ENCODE measurements around the gene BMP5. TPM values are rescaled to one million over a fixed set of nuclear protein-coding genes. Genes with fewer than 3 reads are reported as not detected.
A peak's percentile ranks its signal among the peaks of the same experiment; 100 is the strongest.

Gene BMP5
- total RNA-seq, 1 experiment from 2014 or later, result not detected

- in situ Hi-C loops (cut with HindIII; ENCODE audit: low pct_unique_long_range_greater_than_20kb, low sequenced_read_pairs), result no loop called here
- DNase-seq (ENCODE audit: low read depth), result peak; percentile 1
Observed at GRCh38 chr6:55826941-55827340, 48.4 kb downstream of the BMP5 start.

GRCh38 chr6:55825402-55826051 lies 49.9 kb downstream of the BMP5 start:
- DNase-seq (ENCODE audit: low read depth), result peak; percentile 80
- in situ Hi-C loops (cut with HindIII; ENCODE audit: low pct_unique_long_range_greater_than_20kb, low sequenced_read_pairs), result no loop called here

- in situ Hi-C loops (cut with HindIII; ENCODE audit: low pct_unique_long_range_greater_than_20kb, low sequenced_read_pairs), result no loop called here
- no peak for DNase-seq (ENCODE audit: low read depth)
Observed at GRCh38 chr6:55822815-55823214, 52.6 kb downstream of the BMP5 start.

GRCh38 chr6:55822005-55822404 lies 53.4 kb downstream of the BMP5 start:
- no peak for DNase-seq (ENCODE audit: low read depth)
- in situ Hi-C loops (cut with HindIII; ENCODE audit: low pct_unique_long_range_greater_than_20kb, low sequenced_read_pairs), result no loop called here

- no peak for DNase-seq (ENCODE audit: low read depth)
- in situ Hi-C loops (cut with HindIII; ENCODE audit: low pct_unique_long_range_greater_than_20kb, low sequenced_read_pairs), result no loop called here
Observed at GRCh38 chr6:55820696-55821095, 54.7 kb downstream of the BMP5 start.

GRCh38 chr6:55819811-55820210 lies 55.6 kb downstream of the BMP5 start:
- in situ Hi-C loops (cut with HindIII; ENCODE audit: low pct_unique_long_range_greater_than_20kb, low sequenced_read_pairs), result no loop called here

GRCh38 chr6:55818482-55818881 lies 56.9 kb downstream of the BMP5 start:
- in situ Hi-C loops (cut with HindIII; ENCODE audit: low pct_unique_long_range_greater_than_20kb, low sequenced_read_pairs), result no loop called here
- DNase-seq (ENCODE audit: low read depth), result no peak

More at GRCh38 chr6:55819811-55820210, 55.6 kb downstream of the BMP5 start:
- no peak for DNase-seq (ENCODE audit: low read depth)

GRCh38 chr6:55812509-55812908 lies 62.9 kb downstream of the BMP5 start:
- in situ Hi-C loops (cut with HindIII; ENCODE audit: low pct_unique_long_range_greater_than_20kb, low sequenced_read_pairs), result no loop called here
- DNase-seq (ENCODE audit: low read depth), result no peak

GRCh38 chr6:55811074-55811473 lies 64.3 kb downstream of the BMP5 start:
- DNase-seq (ENCODE audit: low read depth), result no peak
- in situ Hi-C loops (cut with HindIII; ENCODE audit: low pct_unique_long_range_greater_than_20kb, low sequenced_read_pairs), result no loop called here

GRCh38 chr6:55802259-55802658 lies 73.1 kb downstream of the BMP5 start:
- DNase-seq (ENCODE audit: low read depth), result no peak
- in situ Hi-C loops (cut with HindIII; ENCODE audit: low pct_unique_long_range_greater_than_20kb, low sequenced_read_pairs), result no loop called here

- DNase-seq (ENCODE audit: low read depth), result no peak
- in situ Hi-C loops (cut with HindIII; ENCODE audit: low pct_unique_long_range_greater_than_20kb, low sequenced_read_pairs), result no loop called here
Observed at GRCh38 chr6:55798571-55798970, 76.8 kb downstream of the BMP5 start.

GRCh38 chr6:55794136-55794812 lies 81.1 kb downstream of the BMP5 start:
- in situ Hi-C loops (cut with HindIII; ENCODE audit: low pct_unique_long_range_greater_than_20kb, low sequenced_read_pairs), result no loop called here
- peak; percentile 38 for DNase-seq (ENCODE audit: low read depth)

- no peak for DNase-seq (ENCODE audit: low read depth)
- in situ Hi-C loops (cut with HindIII; ENCODE audit: low pct_unique_long_range_greater_than_20kb, low sequenced_read_pairs), result no loop called here
Observed at GRCh38 chr6:55785273-55785672, 90.1 kb downstream of the BMP5 start.

GRCh38 chr6:55782275-55782674 lies 93.1 kb downstream of the BMP5 start:
- DNase-seq (ENCODE audit: low read depth), result no peak
- in situ Hi-C loops (cut with HindIII; ENCODE audit: low pct_unique_long_range_greater_than_20kb, low sequenced_read_pairs), result no loop called here

GRCh38 chr6:55778705-55779104 lies 96.7 kb downstream of the BMP5 start:
- in situ Hi-C loops (cut with HindIII; ENCODE audit: low pct_unique_long_range_greater_than_20kb, low sequenced_read_pairs), result no loop called here

GRCh38 chr6:55777469-55777868 lies 97.9 kb downstream of the BMP5 start:
- no peak for DNase-seq (ENCODE audit: low read depth)
- in situ Hi-C loops (cut with HindIII; ENCODE audit: low pct_unique_long_range_greater_than_20kb, low sequenced_read_pairs), result no loop called here

More at GRCh38 chr6:55778705-55779104, 96.7 kb downstream of the BMP5 start:
- no peak for DNase-seq (ENCODE audit: low read depth)

GRCh38 chr6:55776113-55776512 lies 99.3 kb downstream of the BMP5 start:
- no peak for DNase-seq (ENCODE audit: low read depth)
- in situ Hi-C loops (cut with HindIII; ENCODE audit: low pct_unique_long_range_greater_than_20kb, low sequenced_read_pairs), result no loop called here

GRCh38 chr6:55775029-55775318 lies 100.4 kb downstream of the BMP5 start:
- in situ Hi-C loops (cut with HindIII; ENCODE audit: low pct_unique_long_range_greater_than_20kb, low sequenced_read_pairs), result no loop called here
- DNase-seq (ENCODE audit: low read depth), result no peak

GRCh38 chr6:55774286-55775028 lies 100.9 kb downstream of the BMP5 start:
- DNase-seq (ENCODE audit: low read depth), result no peak
- in situ Hi-C loops (cut with HindIII; ENCODE audit: low pct_unique_long_range_greater_than_20kb, low sequenced_read_pairs), result no loop called here
